Stimulated activated effector memory CD8-positive, alpha-beta T cell treated with anti-CD3 and anti-CD28 coated beads, Interleukin-12 subunit alpha, Interleukin-12 subunit beta, amount 100 ng/mL, for 72 hours (primary cell): Measurements from ENCODE around the gene MELK.
A peak's percentile ranks its signal among the peaks of the same experiment; 100 is the strongest.

Experiments used
- ATAC-seq: fragments of 150-1000 bp; cut with Tn5 transposase; 2 replicates; pipeline ENCODE4 v1.10.0; 2021
- DNase-seq, 2 donors: peaks; one replicate each; pipeline ENCODE4 v3.0.0; 2021 to 2022; ENCODE audit warnings: low spot score in 2 of 2
- H3K27ac Mint-ChIP-seq: one replicate; pipeline ENCODE4 v1.8.0; 2022; ENCODE audit warnings: mild to moderate bottlenecking, mixed read lengths
- H3K36me3 Mint-ChIP-seq: one replicate; pipeline ENCODE4 v1.8.0; 2022; ENCODE audit warnings: mild to moderate bottlenecking, mixed read lengths
- H3K4me1 Mint-ChIP-seq: one replicate; pipeline ENCODE4 v1.8.0; 2022; ENCODE audit warnings: mixed read lengths
- H3K4me3 Mint-ChIP-seq: one replicate; pipeline ENCODE4 v1.8.0; 2022; ENCODE audit warnings: mild to moderate bottlenecking, mixed read lengths
- H3K9me3 Mint-ChIP-seq: one replicate; pipeline ENCODE4 v1.8.0; 2022; ENCODE audit warnings: mixed read lengths

MELK gene

DNA sequence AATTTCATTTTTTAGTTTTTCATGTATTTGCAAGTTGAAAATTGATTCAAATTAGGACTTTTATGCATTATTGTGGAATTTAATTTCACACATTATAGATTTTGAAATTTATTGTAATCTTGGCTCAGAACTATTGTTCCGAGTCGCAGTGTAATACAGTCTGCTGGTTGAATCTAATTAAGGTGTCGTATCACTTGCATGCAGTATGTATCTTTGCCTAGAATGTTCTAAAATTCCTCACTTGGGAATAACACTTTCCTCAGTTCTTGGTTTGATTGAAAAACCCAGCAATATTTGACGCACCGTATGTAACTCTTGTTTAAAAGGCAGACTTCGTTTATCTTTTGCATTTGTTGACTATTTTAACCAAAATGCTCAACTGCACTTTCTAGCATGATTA, 49.4 kb downstream of the MELK start:
- no peak overlapping the region for H3K27ac Mint-ChIP-seq
- H3K36me3 Mint-ChIP-seq: peaks cover 3% of the 10 kb centered on the region
- ATAC-seq (no peak), DNase-seq (no peak)
- no peaks in the 10 kb centered on the region for H3K4me1 Mint-ChIP-seq
- no peak overlapping the region for H3K4me3 Mint-ChIP-seq
- H3K9me3 Mint-ChIP-seq: no peaks in the 10 kb centered on the region

DNA sequence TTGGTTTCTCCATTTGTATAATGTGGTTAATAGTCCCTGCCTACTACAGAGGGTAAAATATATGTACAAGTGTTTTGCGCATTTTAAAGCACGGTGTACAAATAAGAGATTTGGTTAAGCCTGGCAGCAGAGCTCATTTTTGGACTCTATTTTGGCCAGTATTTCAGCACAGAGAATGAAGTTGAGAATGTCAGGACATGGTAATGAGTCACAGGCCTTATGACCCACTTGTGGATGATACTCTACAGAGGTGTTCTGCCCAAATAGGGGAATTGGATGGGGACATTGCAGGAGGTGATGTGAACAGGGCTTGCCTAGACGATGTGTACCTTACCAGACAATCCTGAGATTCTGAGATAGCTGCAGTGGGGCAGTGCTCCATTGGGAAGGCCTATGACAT, 50.6 kb downstream of the MELK start:
- ATAC-seq (no peak), DNase-seq (no peak)
- Mint-ChIP-seq H3K9me3 (no peaks in the 10 kb centered on the region), H3K27ac (no peak overlapping the region), H3K4me1 (no peaks in the 10 kb centered on the region), H3K36me3 (peaks cover 2% of the 10 kb centered on the region), H3K4me3 (no peak overlapping the region)

DNA sequence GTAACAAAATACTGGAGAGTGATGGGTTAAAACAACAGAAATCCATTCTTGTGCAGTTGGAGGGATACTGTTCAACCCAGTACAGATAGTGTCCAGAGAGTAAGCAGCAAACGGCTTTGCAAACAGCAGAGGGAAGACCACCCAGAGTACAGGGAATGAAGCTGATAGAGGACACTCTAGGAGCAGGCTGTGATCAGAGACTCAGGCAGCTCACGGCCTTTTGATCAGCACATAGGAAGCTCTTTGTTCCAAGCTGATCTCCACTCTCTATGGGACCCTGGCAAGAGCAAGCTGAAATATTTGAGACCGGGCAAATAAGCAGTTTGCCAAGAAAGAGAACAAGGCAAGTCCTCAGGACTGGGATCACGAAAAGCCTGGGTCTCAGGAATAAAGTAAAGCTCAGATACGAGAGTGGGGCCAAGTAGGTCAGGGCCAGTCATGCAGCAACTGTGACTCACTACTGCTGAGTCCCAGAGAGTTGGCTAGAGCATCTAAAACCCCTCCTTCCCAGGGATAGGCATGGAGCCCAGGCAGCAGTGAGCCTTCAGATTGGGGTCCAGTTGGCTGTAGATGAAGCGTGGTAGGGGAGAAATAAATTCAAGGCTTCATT, 52.4 kb downstream of the MELK start:
- H3K4me1 Mint-ChIP-seq: no peaks in the 10 kb centered on the region
- no peaks in the 10 kb centered on the region for H3K9me3 Mint-ChIP-seq
- DNase-seq (no peak), ATAC-seq (peak; percentile 67)
- no peak overlapping the region for H3K4me3 Mint-ChIP-seq
- peak overlapping the region; percentile 48 for H3K27ac Mint-ChIP-seq
- H3K36me3 Mint-ChIP-seq: peaks cover 12% of the 10 kb centered on the region

DNA sequence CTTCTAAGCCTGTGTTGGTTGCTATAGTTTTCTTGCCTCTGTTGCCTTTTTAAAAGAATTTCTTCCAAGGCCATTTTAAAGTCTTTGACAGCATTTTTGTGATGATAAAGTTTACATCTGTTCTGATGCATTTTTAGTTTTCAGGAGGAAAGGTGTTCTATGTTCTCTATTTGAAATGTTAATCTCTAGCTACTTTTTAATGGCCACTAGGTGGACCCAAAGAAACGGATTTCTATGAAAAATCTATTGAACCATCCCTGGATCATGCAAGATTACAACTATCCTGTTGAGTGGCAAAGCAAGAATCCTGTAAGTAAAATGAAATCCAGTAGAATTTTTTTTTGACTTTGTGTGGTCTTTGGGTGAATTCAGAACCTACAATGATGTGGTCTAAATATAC, 60.2 kb downstream of the MELK start:
- ATAC-seq (no peak), DNase-seq (no peak)
- Mint-ChIP-seq H3K4me1 (no peaks in the 10 kb centered on the region), H3K4me3 (no peak overlapping the region), H3K9me3 (no peaks in the 10 kb centered on the region), H3K27ac (no peak overlapping the region), H3K36me3 (peaks cover 56% of the 10 kb centered on the region)

DNA sequence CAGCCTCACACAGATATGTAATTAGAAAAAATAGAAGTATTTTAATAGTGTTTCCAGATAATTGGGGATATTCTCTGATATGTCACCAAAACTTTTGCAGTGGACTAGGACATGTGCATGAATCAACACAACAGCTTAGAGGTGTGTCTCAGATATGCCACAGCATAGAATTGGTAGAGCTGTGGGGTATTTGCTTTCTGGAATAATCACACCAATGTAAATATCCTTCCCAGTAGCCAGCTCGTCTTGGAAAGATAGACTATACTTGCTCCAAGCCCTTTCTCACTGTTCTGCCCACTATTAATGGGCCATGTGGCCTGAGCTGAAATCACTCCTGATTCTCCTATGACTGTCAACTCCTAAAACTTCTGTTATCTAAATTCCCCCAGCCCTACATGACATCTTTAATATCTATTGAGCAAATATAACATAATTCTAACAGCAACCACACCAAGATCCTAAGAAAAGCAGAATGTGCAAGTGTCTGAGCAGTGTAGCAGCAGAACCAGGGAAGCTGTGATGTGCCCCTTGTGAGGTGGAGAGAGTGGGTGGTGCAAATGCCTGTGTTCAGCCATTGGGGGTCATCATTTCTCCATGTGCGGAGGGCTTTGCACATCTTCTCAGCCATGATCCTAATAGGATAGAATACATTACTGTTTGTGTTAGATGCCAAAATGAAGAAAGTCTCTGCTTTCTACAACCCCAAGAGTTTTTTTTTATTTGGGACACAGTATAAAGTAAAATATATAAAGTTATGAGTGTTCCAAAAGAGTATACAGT, 65.0 kb downstream of the MELK start:
- DNase-seq (no peak), ATAC-seq (no peak)
- no peaks in the 10 kb centered on the region for H3K4me1 Mint-ChIP-seq
- H3K27ac Mint-ChIP-seq: no peak overlapping the region
- H3K4me3 Mint-ChIP-seq: no peak overlapping the region
- H3K36me3 Mint-ChIP-seq: peaks cover 41% of the 10 kb centered on the region
- H3K9me3 Mint-ChIP-seq: no peaks in the 10 kb centered on the region

DNA sequence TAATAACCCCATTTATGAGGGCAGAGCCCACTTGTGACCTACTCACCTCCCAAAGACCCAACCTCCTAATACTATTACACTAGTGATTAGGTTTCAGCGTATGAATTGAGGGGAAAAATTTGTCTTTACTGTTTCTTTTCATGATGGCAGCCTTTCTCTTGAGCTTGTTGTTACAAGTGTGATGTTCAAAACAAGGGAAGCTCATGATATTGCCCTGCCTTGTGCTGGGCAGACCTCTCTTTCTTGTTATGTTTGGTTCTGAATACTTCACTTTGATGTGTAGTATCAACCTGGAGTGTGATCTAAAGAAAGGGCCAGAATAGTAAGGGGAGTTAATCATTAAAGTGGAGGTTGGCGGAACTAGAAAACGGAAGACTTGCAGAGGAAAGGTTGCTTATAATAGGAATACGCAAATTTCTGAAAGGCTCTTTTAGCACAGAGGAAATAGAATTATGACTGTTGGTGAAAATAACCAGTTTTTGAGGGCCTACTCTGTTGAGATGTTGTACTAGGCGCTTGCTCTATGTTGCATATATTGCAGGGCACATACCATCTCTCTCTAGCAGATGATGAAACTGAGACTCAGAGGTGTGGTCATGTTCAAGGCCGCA, 68.2 kb downstream of the MELK start:
- ATAC-seq (no peak), DNase-seq (no peak)
- H3K27ac Mint-ChIP-seq: no peak overlapping the region
- H3K36me3 Mint-ChIP-seq: peaks cover 45% of the 10 kb centered on the region
- H3K4me1 Mint-ChIP-seq: no peaks in the 10 kb centered on the region
- H3K4me3 Mint-ChIP-seq: no peak overlapping the region
- no peaks in the 10 kb centered on the region for H3K9me3 Mint-ChIP-seq

DNA sequence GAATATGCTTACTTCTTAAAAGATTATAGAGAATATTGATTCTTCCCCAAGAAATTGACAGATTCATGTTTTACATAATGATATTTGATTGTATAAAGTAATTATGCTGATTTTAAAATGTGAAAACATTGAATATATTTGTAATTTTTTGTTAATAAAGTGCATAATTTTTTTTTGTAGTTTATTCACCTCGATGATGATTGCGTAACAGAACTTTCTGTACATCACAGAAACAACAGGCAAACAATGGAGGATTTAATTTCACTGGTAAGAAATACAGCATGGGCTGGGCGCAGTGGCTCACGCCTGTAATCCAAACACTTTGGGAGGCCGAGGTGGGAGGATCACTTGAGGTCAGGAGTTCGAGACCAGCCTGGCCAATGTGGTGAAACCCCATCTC, 70.1 kb downstream of the MELK start:
- ATAC-seq: no peak
- H3K9me3 Mint-ChIP-seq: no peaks in the 10 kb centered on the region
- H3K27ac Mint-ChIP-seq: no peak overlapping the region
- DNase-seq: no peak
- no peaks in the 10 kb centered on the region for H3K4me1 Mint-ChIP-seq
- H3K4me3 Mint-ChIP-seq: no peak overlapping the region
- H3K36me3 Mint-ChIP-seq: peaks cover 45% of the 10 kb centered on the region

DNA sequence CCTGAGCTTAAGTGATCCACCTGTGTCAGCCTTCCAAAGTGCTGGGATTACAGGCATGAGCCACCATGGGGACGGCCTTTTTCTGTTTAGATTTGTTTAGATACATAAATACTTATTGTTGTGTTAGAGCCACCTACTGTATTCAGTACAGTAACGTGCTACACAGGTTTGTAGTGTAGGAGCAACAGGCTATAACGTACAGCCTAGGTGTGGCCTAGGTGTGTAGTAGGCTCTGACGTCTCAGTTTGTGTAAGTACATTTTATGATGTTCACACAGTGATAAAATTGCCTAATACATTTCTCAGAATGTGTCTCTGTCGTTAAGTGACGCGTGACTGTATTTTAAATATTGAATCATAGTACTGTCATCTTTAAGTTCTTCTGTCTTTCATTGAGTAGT, 84.1 kb downstream of the MELK start:
- Mint-ChIP-seq H3K27ac (no peak overlapping the region), H3K36me3 (peaks cover 60% of the 10 kb centered on the region), H3K4me1 (no peaks in the 10 kb centered on the region), H3K9me3 (no peaks in the 10 kb centered on the region), H3K4me3 (no peak overlapping the region)
- ATAC-seq: no peak
- DNase-seq: no peak

DNA sequence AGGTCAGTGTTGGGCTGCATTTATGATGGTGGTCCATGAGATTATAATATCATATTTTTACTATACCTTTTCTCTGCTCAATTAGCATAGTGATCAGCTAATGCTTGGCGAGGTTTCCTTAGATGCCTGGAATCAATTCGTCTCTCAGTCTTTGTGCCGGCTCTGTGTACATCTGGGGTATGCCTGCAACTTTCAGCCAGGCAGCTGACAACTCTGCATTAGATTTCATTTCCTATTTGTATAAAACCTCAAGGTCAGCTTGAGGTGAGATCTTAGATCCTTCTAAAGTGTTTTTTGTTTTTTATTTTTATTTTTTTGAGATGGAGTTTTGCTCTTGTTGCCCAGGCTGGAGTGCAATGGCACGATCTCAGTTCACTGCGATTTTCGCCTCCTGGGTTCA, 86.8 kb downstream of the MELK start:
- DNase-seq: no peak
- ATAC-seq: no peak
- peaks cover 46% of the 10 kb centered on the region for H3K36me3 Mint-ChIP-seq
- no peaks in the 10 kb centered on the region for H3K9me3 Mint-ChIP-seq
- H3K27ac Mint-ChIP-seq: no peak overlapping the region
- no peak overlapping the region for H3K4me3 Mint-ChIP-seq
- no peaks in the 10 kb centered on the region for H3K4me1 Mint-ChIP-seq

DNA sequence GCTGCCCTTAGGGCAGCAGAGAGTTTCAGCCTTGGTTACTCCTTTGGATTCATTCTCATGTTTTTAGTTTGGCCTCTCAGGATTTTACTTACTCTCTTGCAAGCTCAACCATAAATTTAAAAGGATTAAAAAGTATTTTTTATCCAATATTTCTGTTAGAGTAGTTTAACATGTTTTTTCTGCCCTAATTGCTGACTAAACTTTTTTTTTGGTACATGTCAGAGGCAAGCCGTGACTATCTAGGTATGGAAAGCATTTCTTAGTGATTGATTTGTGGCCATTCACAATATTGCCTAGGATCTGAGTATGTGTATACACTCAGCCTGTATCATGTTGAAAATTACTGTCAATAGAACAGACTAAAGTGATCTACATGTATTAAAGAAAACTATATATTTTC, 92.1 kb downstream of the MELK start:
- H3K9me3 Mint-ChIP-seq: no peaks in the 10 kb centered on the region
- DNase-seq: no peak
- H3K36me3 Mint-ChIP-seq: peaks cover 58% of the 10 kb centered on the region
- peaks cover 11% of the 10 kb centered on the region for H3K4me1 Mint-ChIP-seq
- H3K4me3 Mint-ChIP-seq: no peak overlapping the region
- no peak for ATAC-seq
- H3K27ac Mint-ChIP-seq: no peak overlapping the region

DNA sequence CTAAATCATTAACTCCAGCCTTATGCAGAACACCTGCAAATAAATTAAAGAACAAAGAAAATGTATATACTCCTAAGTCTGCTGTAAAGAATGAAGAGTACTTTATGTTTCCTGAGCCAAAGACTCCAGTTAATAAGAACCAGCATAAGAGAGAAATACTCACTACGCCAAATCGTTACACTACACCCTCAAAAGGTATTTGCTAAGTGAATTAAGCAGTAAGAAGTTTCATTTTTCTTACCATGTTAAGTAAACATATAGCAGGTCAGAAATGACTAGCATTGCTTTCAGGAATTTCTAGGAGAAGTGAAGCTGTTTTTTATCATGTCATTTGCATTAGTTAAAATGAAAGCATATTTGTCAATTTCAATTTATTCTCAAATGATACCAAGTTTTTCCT, 92.7 kb downstream of the MELK start:
- no peak for DNase-seq
- no peaks in the 10 kb centered on the region for H3K9me3 Mint-ChIP-seq
- H3K27ac Mint-ChIP-seq: no peak overlapping the region
- H3K4me1 Mint-ChIP-seq: peaks cover 11% of the 10 kb centered on the region
- no peak overlapping the region for H3K4me3 Mint-ChIP-seq
- ATAC-seq: no peak
- H3K36me3 Mint-ChIP-seq: peaks cover 58% of the 10 kb centered on the region

DNA sequence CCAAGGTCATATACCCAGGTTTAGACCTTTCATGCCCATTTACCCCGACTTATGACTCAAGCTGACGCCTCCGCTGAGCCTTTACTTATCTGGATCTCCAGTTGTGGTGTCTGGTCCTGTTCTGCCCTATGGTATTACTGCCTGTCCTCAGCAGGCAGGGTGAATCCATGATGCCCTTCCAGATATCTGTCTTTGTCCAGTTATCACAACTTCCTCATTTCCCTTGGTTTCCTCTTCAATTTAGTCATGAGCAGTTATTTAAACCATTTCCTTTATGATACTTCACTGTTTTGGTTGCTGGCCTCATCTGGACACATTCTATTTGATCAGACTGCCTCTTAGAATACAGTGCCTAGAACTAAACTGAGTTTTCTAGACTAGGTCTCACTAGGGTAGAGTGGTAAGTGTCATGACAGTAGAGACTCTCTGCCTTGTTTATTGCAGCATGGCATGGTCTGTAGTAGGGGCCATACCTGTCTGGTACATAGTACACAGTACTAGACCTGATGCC, 93.3 kb downstream of the MELK start:
- ATAC-seq: peak; percentile 21
- Mint-ChIP-seq H3K4me1 (peaks cover 11% of the 10 kb centered on the region), H3K27ac (no peak overlapping the region), H3K9me3 (no peaks in the 10 kb centered on the region), H3K36me3 (peaks cover 63% of the 10 kb centered on the region), H3K4me3 (no peak overlapping the region)
- DNase-seq: no peak

DNA sequence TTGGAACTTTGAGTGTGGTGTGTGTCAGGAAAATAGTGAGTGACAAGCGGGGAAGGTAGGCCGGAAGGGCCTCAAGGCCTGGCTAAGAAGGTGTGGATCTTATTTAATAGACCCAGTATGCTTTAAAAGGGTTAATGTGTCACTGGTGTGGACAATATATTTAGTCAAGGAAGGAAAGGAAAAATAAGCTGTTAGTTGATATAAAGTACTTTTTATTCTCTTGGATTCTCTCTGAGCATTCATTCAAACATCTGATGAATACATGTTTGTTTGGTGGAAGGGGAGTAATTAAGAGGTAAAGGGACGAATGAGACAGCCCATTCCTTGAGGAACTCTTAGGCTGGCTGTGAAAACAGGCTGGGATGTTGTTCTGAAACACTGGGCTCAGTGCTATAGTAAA, 98.9 kb downstream of the MELK start:
- Mint-ChIP-seq H3K4me3 (no peak overlapping the region), H3K36me3 (peaks cover 69% of the 10 kb centered on the region), H3K9me3 (no peaks in the 10 kb centered on the region), H3K27ac (no peak overlapping the region), H3K4me1 (peaks cover 3% of the 10 kb centered on the region)
- DNase-seq (no peak), ATAC-seq (no peak)

DNA sequence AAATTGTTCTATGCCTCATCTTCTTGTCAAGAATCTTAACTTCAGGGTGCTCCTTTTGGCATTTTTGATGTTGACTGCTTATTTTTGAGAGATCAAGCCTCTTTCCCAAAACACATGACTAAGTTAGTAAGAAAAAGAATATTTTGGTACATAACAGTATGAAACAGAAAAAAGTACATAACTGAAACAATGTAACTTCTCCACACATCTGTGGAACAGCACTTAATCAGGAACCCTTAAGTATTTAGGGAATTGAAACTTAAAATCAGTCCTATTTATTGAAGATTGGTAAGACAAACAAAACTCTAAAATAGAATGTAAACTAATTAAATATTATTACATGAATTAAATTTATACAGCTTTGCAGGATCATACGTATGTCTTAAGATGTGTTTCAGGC, 103.4 kb downstream of the MELK start:
- DNase-seq: no peak
- Mint-ChIP-seq H3K9me3 (no peaks in the 10 kb centered on the region), H3K4me1 (peaks cover 11% of the 10 kb centered on the region), H3K4me3 (no peak overlapping the region), H3K27ac (no peak overlapping the region), H3K36me3 (peaks cover 61% of the 10 kb centered on the region)
- no peak for ATAC-seq

DNA sequence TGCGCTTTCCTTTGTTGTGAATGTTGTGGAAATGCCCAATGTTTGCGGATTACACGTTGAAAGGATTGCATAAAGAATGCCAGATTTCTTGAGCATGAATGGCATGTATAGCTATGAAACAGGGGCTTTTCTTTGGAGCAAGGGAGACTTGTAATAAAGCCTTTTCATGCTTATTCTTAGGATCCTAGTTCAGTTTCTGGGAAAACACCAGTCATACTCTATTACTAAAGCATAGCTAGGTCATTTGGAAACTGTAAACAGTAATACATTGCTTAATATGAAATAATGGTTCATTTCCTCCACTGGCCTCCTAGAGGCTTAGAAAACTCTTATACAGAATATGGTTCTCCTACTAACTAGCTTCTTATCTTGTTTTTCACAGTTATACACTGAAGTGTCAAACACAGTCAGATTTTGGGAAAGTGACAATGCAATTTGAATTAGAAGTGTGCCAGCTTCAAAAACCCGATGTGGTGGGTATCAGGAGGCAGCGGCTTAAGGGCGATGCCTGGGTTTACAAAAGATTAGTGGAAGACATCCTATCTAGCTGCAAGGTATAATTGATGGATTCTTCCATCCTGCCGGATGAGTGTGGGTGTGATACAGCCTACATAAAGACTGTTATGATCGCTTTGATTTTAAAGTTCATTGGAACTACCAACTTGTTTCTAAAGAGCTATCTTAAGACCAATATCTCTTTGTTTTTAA, 104.2 kb downstream of the MELK start:
- Mint-ChIP-seq H3K36me3 (peaks cover 59% of the 10 kb centered on the region), H3K4me3 (peak overlapping the region; percentile 4), H3K27ac (peak overlapping the region; percentile 79), H3K9me3 (no peaks in the 10 kb centered on the region), H3K4me1 (peaks cover 11% of the 10 kb centered on the region)
- ATAC-seq (peak; percentile 96), DNase-seq (no peak)
